Testis (tissue), 3 donors: Measurements from ENCODE around the gene TMEM117. TPM values are rescaled to one million over a fixed set of nuclear protein-coding genes. Genes with fewer than 3 reads are reported as not detected.

Experiments
- DNase-seq: peaks from one replicate; pipeline ENCODE4 v3.0.0-alpha.2; 2019
- H3K27ac ChIP-seq, 2 donors: fragments of 200-600 bp; sonication (generic); one replicate each; pipeline ENCODE4 v1.5.1; 2019
- H3K27me3 ChIP-seq: fragments of 200-600 bp; sonication (generic); one replicate; pipeline ENCODE4 v1.5.1; 2019
- H3K36me3 ChIP-seq: fragments of 200-600 bp; sonication (generic); one replicate; pipeline ENCODE4 v1.5.1; 2017; ENCODE audit warnings: low read depth; ENCODE audit errors: missing control alignments
- H3K4me1 ChIP-seq: fragments of 200-600 bp; sonication (generic); one replicate; pipeline ENCODE4 v1.5.1; 2019
- H3K4me3 ChIP-seq, 2 donors: fragments of 200-600 bp; sonication (generic); one replicate each; pipeline ENCODE4 v1.5.1; 2017 to 2019
- H3K9me3 ChIP-seq: fragments of 200-600 bp; sonication (generic); one replicate; pipeline ENCODE4 v1.5.1; 2017
- POLR2A ChIP-seq: fragments of 450-650 bp; IDR thresholded peaks from one replicate; pipeline ENCODE4 v1.6.1; 2017; ENCODE audit warnings: antibody characterized with exemption, mild to moderate bottlenecking, moderate library complexity
- WGBS, 2 donors: methylation state at CpG; one replicate each; pipeline ENCODE4 v1.1.5; 2018; 5-methylcytosine and 5-hydroxymethylcytosine counted together
- intact Hi-C: fragments of 100-400 bp; cut with DNase I; formaldehyde crosslinking; loops from one replicate; pipeline ENCODE4 v1.15.1; 2023; ENCODE audit warnings: low total_unique reads
- polyA plus RNA-seq: library from polyadenylated mRNA; stranded (reverse); fragments of 350-450 nt; fragmentation: Illumina TruSeq; extraction: RNeasy Lipid Tissue Mini Kit (QIAGEN cat#74804); gene quantifications from one replicate; pipeline ENCODE4 v1.2.3, GENCODE V29; 2014; ENCODE audit warnings: low read depth, low replicate concordance; ENCODE audit not compliant: insufficient read depth
- total RNA-seq, 2 donors: library from RNA; depleted of rRNA; stranded (reverse); fragments of >200 nt; gene quantifications; one replicate each; pipeline ENCODE4 v1.2.3, GENCODE V29; 2016
- TF ChIP-seq, protein P1 (sequence below), 3 experiments: fragments of 450-650 bp in 2 of 3; fragments of 200-600 bp in 1 of 3; sonication (generic) in 1 of 3; IDR thresholded peaks; one replicate each; pipeline ENCODE4 v1.5.1; 2016 to 2019; ENCODE audit warnings: antibody characterized with exemption in 3 of 3, mild to moderate bottlenecking in 2 of 3, moderate library complexity in 1 of 3

Gene TMEM117
- total and polyA plus RNA-seq, 3 donors from 2014 or later, result 6.1 to 17.7 (median 14.8) TPM

DNA sequence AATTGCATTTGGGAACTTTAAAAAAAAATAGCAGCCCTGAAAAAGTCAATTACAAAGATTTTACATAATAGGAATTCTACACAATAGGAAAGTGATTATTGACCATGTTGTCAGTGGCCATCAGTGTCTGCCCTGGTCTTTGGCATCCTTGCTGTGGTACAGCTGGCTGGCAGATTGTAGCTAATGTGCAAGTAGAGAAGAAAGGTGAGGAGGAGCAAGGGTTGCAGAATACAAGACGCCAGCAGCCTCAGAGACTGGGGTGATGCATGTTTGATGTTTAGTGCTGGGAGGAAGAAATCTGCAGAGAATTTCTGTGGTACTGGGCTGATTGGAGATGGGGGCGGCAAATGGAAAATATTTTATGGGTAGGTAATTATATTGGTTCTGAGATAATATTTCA lies 322.9 kb downstream of the TMEM117 start:
- Histone ChIP-seq H3K9me3 (no peaks in the 10 kb centered on the region), H3K27ac (no peak overlapping the region), H3K4me3 (no peak overlapping the region), H3K27me3 (no peaks in the 10 kb centered on the region), H3K36me3 (no peaks in the 10 kb centered on the region), H3K4me1 (no peaks in the 10 kb centered on the region)
- intact Hi-C loops, result no loop called here
- 83 to 92% methylated on average over 2 of the region's 2 CpGs for WGBS, 2 donors
- TF ChIP-seq, protein P1, sequence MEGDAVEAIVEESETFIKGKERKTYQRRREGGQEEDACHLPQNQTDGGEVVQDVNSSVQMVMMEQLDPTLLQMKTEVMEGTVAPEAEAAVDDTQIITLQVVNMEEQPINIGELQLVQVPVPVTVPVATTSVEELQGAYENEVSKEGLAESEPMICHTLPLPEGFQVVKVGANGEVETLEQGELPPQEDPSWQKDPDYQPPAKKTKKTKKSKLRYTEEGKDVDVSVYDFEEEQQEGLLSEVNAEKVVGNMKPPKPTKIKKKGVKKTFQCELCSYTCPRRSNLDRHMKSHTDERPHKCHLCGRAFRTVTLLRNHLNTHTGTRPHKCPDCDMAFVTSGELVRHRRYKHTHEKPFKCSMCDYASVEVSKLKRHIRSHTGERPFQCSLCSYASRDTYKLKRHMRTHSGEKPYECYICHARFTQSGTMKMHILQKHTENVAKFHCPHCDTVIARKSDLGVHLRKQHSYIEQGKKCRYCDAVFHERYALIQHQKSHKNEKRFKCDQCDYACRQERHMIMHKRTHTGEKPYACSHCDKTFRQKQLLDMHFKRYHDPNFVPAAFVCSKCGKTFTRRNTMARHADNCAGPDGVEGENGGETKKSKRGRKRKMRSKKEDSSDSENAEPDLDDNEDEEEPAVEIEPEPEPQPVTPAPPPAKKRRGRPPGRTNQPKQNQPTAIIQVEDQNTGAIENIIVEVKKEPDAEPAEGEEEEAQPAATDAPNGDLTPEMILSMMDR (IDR thresholded peaks at IDR 0.05), result no peak
- TF ChIP-seq POLR2A, result no peak
- no peak for DNase-seq

- Histone ChIP-seq H3K27me3 (no peaks in the 10 kb centered on the region), H3K36me3 (no peaks in the 10 kb centered on the region), H3K4me3 (no peak overlapping the region), H3K4me1 (no peaks in the 10 kb centered on the region), H3K27ac (no peak overlapping the region), H3K9me3 (no peaks in the 10 kb centered on the region)
- TF ChIP-seq, protein P1 (IDR thresholded peaks at IDR 0.05), result no peak
- TF ChIP-seq POLR2A, result no peak
- DNase-seq, result no peak
- intact Hi-C loops, result no loop called here
Observed at GRCh38 chr12:44159216-44159615, 323.3 kb downstream of the TMEM117 start.

GRCh38 chr12:44159862-44160261 lies 324.0 kb downstream of the TMEM117 start:
- Histone ChIP-seq H3K4me3 (no peak overlapping the region), H3K36me3 (no peaks in the 10 kb centered on the region), H3K27ac (no peak overlapping the region), H3K27me3 (no peaks in the 10 kb centered on the region), H3K4me1 (no peaks in the 10 kb centered on the region), H3K9me3 (no peaks in the 10 kb centered on the region)
- no peak for TF ChIP-seq POLR2A
- no peak for DNase-seq
- 89 to 100% methylated on average over 3 of the region's 3 CpGs for WGBS, 2 donors
- intact Hi-C loops, result no loop called here

GRCh38 chr12:44162961-44163360 lies 327.1 kb downstream of the TMEM117 start:
- intact Hi-C loops, result no loop called here
- Histone ChIP-seq H3K4me1 (no peaks in the 10 kb centered on the region), H3K36me3 (no peaks in the 10 kb centered on the region), H3K9me3 (no peaks in the 10 kb centered on the region), H3K4me3 (no peak overlapping the region), H3K27me3 (no peaks in the 10 kb centered on the region), H3K27ac (no peak overlapping the region)
- TF ChIP-seq, protein P1 (IDR thresholded peaks at IDR 0.05), result no peak
- no peak for TF ChIP-seq POLR2A
- WGBS, 2 donors, result 96 to 99% methylated on average over 3 of the region's 3 CpGs
- no peak for DNase-seq

GRCh38 chr12:44174053-44174452 lies 338.2 kb downstream of the TMEM117 start:
- TF ChIP-seq, protein P1 (IDR thresholded peaks at IDR 0.05), result no peak
- no peak for TF ChIP-seq POLR2A
- H3K27me3 ChIP-seq, result no peaks in the 10 kb centered on the region
- H3K36me3 ChIP-seq, result no peaks in the 10 kb centered on the region
- no peaks in the 10 kb centered on the region for H3K9me3 ChIP-seq
- no peak for DNase-seq
- intact Hi-C loops, result no loop called here
- H3K4me3 ChIP-seq, result no peak overlapping the region
- H3K27ac ChIP-seq, result no peak overlapping the region
- H3K4me1 ChIP-seq, result no peaks in the 10 kb centered on the region
